K562 (cell line): ENCODE results near the gene ERRFI1.

Experiments
- HIVEP1 ChIP-seq: fragments of 250-450 bp; sonication (Bioruptor Pico); IDR thresholded peaks from 2 replicates; pipeline ENCODE4 v1.4.0; 2020; ENCODE audit warnings: mild to moderate bottlenecking
- HMG20B ChIP-seq: fragments of 250-450 bp; sonication (Bioruptor Pico); IDR thresholded peaks from 2 replicates; pipeline ENCODE4 v1.5.0; 2021; ENCODE audit warnings: mild to moderate bottlenecking
- NBN ChIP-seq: fragments of 450-650 bp; IDR thresholded peaks from 2 replicates; pipeline ENCODE4 v1.6.1; 2016; ENCODE audit warnings: low read depth, mild to moderate bottlenecking
- NCOA2 ChIP-seq, 2 experiments: fragments of 450-650 bp; IDR thresholded peaks; 2 replicates each; pipeline ENCODE4 v1.6.1; 2018; ENCODE audit warnings: mild to moderate bottlenecking in 2 of 2, moderate library complexity in 1 of 2; ENCODE audit not compliant: partially characterized antibody in 2 of 2
- PML ChIP-seq: IDR thresholded peaks from 2 replicates; pipeline ENCODE4 v1.6.1; 2012; ENCODE audit warnings: low read length, inconsistent platforms
- RBFOX2 ChIP-seq: fragments of 200-400 bp; formaldehyde crosslinking; IDR thresholded peaks from 2 replicates; pipeline ENCODE4 v1.6.1; 2017; ENCODE audit warnings: low read depth, mild to moderate bottlenecking, low read length, moderate library complexity
- TARDBP ChIP-seq: fragments of 450-650 bp; IDR thresholded peaks from 2 replicates; pipeline ENCODE4 v1.6.1; 2016
- ZFP1 ChIP-seq: fragments of 450-650 bp; formaldehyde crosslinking; IDR thresholded peaks from 2 replicates; pipeline ENCODE4 v1.4.0; 2020; ENCODE audit warnings: mild to moderate bottlenecking, mixed read lengths
- ZZZ3 ChIP-seq: fragments of 450-650 bp; IDR thresholded peaks from 2 replicates; pipeline ENCODE4 v1.6.1; 2016; ENCODE audit warnings: antibody characterized with exemption, mild to moderate bottlenecking, moderate library complexity
- TF ChIP-seq, protein P1 (sequence below): fragments of 250-450 bp; sonication (Bioruptor Pico); IDR thresholded peaks from 2 replicates; pipeline ENCODE4 v1.9.0; 2021; ENCODE audit warnings: mild to moderate bottlenecking, inconsistent platforms
- TF ChIP-seq, protein P2 (sequence below), 3 experiments: IDR thresholded peaks in 2 of 3; conservative IDR thresholded peaks in 1 of 3; 2 replicates each; pipeline ENCODE4 v1.5.1; 2011 to 2012; ENCODE audit warnings: low read length in 3 of 3, mild to moderate bottlenecking in 3 of 3, control low read depth in 2 of 3, improper control_type of control experiment in 1 of 3, inconsistent platforms in 1 of 3, low read depth in 1 of 3, mixed read lengths in 1 of 3, moderate library complexity in 1 of 3; ENCODE audit not compliant: insufficient read depth in 2 of 3

DNA sequence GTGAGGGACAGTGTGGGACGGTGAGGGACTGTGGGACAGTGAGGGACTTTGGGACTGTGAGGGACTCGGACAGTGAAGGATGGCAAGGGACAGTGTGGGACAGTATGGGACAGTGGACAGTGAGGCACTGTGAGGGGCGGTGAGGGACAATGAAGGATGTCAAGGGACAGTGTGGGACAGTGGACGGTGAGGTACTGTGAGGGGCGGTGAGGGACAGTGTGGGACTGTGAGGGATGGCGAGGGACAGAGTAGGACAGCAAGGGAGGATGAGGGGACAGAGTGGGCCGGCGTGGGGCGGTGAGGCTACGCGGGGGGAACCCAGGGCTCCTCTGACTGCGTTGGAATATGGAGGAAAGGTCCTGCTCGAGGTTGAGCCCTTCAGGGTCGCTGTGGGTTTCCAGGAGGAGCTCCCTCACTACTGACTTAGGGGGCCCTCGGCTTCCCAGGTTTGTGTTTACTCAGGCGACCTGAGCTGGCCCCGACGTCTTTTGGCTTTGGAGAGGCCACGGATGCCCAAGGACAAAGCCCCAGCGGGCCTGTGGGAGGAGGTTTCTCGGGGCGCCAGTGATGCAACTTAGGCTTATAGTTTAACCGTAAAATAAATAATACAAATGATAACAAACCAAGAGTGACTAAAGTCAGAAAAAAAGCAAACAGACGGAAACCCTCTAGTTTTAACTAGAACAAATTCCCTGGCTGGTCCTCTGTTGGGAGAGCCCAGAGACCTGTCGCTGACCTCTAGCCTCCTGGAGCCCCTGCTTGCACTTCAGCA lies 1.1 kb upstream of the ERRFI1 start:
- TF ChIP-seq NBN (no peak), ZZZ3 (no peak), ZFP1 (CRISPR knock-in tag) (no peak), PML (no peak), HMG20B (CRISPR knock-in tag) (no peak), RBFOX2 (no peak), TARDBP (no peak), HIVEP1 (CRISPR knock-in tag) (no peak), NCOA2 (IDR thresholded peaks at IDR 0.05; ENCODE audit: partially characterized antibody in 2 of 2) (no peak)
- TF ChIP-seq, protein P1, sequence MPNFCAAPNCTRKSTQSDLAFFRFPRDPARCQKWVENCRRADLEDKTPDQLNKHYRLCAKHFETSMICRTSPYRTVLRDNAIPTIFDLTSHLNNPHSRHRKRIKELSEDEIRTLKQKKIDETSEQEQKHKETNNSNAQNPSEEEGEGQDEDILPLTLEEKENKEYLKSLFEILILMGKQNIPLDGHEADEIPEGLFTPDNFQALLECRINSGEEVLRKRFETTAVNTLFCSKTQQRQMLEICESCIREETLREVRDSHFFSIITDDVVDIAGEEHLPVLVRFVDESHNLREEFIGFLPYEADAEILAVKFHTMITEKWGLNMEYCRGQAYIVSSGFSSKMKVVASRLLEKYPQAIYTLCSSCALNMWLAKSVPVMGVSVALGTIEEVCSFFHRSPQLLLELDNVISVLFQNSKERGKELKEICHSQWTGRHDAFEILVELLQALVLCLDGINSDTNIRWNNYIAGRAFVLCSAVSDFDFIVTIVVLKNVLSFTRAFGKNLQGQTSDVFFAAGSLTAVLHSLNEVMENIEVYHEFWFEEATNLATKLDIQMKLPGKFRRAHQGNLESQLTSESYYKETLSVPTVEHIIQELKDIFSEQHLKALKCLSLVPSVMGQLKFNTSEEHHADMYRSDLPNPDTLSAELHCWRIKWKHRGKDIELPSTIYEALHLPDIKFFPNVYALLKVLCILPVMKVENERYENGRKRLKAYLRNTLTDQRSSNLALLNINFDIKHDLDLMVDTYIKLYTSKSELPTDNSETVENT (CRISPR knock-in tag), result no peak
- TF ChIP-seq, protein P2, sequence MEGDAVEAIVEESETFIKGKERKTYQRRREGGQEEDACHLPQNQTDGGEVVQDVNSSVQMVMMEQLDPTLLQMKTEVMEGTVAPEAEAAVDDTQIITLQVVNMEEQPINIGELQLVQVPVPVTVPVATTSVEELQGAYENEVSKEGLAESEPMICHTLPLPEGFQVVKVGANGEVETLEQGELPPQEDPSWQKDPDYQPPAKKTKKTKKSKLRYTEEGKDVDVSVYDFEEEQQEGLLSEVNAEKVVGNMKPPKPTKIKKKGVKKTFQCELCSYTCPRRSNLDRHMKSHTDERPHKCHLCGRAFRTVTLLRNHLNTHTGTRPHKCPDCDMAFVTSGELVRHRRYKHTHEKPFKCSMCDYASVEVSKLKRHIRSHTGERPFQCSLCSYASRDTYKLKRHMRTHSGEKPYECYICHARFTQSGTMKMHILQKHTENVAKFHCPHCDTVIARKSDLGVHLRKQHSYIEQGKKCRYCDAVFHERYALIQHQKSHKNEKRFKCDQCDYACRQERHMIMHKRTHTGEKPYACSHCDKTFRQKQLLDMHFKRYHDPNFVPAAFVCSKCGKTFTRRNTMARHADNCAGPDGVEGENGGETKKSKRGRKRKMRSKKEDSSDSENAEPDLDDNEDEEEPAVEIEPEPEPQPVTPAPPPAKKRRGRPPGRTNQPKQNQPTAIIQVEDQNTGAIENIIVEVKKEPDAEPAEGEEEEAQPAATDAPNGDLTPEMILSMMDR (IDR thresholded peaks at IDR 0.05 in 2 of 3, conservative IDR thresholded peaks at IDR 0.05 in 1 of 3; ENCODE audit: insufficient read depth in 2 of 3, low read depth in 1 of 3, low read length in 3 of 3), result no peak
